Pancreas (tissue), 10 donors: ENCODE results near the gene DCAF4L1. TPM values are rescaled to one million over a fixed set of nuclear protein-coding genes. Genes with fewer than 3 reads are reported as not detected.

ENCODE experiments used
- ATAC-seq, 4 donors: fragments of 200-7000 bp; cut with Tn5 transposase; one replicate each; pipeline versions ENCODE4 v1.8.0 to v1.9.1; 2020; ENCODE audit warnings: mild to moderate bottlenecking in 4 of 4, moderate library complexity in 4 of 4
- DNase-seq, 6 donors: peaks; one replicate each; pipeline ENCODE4 v3.0.0-alpha.2; 2020
- FAIRE-seq: peaks from 2 replicates; lab custom pipeline; 2012; peaks lifted over from hg19 to GRCh38; lab: Jason Lieb, UNC
- H3K27ac ChIP-seq, 4 donors: fragments of 200-600 bp; sonication (generic); 1 replicate in 3 of 4; 2 replicates in 1 of 4; pipeline versions ENCODE4 v1.5.0 to v1.8.0; 2020
- H3K27me3 ChIP-seq, 4 donors: fragments of 200-600 bp; one replicate each; pipeline ENCODE4 v1.8.0; 2021
- H3K36me3 ChIP-seq, 3 donors: fragments of 200-600 bp; sonication (generic) in 1 of 3; one replicate each; pipeline versions ENCODE4 v1.5.0 to v1.8.0; 2020 to 2021
- H3K4me1 ChIP-seq, 3 donors: fragments of 200-600 bp; one replicate each; pipeline ENCODE4 v1.8.0; 2021
- H3K4me3 ChIP-seq, 4 donors: fragments of 200-600 bp; sonication (generic) in 2 of 4; one replicate each; pipeline versions ENCODE4 v1.5.0 to v1.8.0; 2020 to 2021
- H3K9me3 ChIP-seq, 4 donors: fragments of 200-600 bp; one replicate each; pipeline ENCODE4 v1.8.0; 2021
- CTCF ChIP-seq, 4 donors: fragments of 200-600 bp; sonication (generic) in 3 of 4; IDR thresholded peaks; one replicate each; pipeline versions ENCODE4 v1.5.0 to v1.8.0; 2021; ENCODE audit warnings: antibody characterized with exemption in 4 of 4
- WGBS, 2 donors: extraction: QIAGEN DNeasy Blood & Tissue Kit; methylation state at CpG; one replicate each; pipeline ENCODE4 v1.1.7; 2013; 5-methylcytosine and 5-hydroxymethylcytosine counted together
- intact Hi-C, 3 donors: fragments of 100-400 bp; cut with DNase I; formaldehyde crosslinking; loops; one replicate each; pipeline versions ENCODE4 v1.11.1 to v1.14.2; 2022
- polyA plus RNA-seq, 2 donors: library from polyadenylated mRNA; stranded (reverse); fragments of 200-250 nt; gene quantifications; one replicate each; pipeline ENCODE4 v1.2.3, GENCODE V29; 2013
- total RNA-seq, 6 donors: library from RNA; stranded (reverse); fragmentation: NEBNext Ultra II Directional in 4 of 6; extraction: Animal tissue kit (Norgen Biotek cat#: 25700) in 4 of 6; gene quantifications; one replicate each; pipeline versions ENCODE4 v1.2.1 to v1.2.4, GENCODE V29; 2021 to 2023
- donor health status: healthy with polysubstance abuse.
- donor health status: DM: no; HTN: no; CAD: no; lungs with moderate emphysema.
- donor health status: DM: no; HTN: no; CAD: no.
- donor health status: control.
- donor health status: control.
- donor health status: Bipolar disorder and iron deficiency.
- donor health status: DM: yes; HTN: yes; CAD: no.
- donor health status: DM: no; HTN: no; CAD: no.
- donor health status: DM: no; HTN: no; CAD: no.
- donor health status: DM: yes; HTN: yes; CAD: no.

Gene DCAF4L1
- total and polyA plus RNA-seq, 8 donors, result 0.03 to 0.15 (median 0.09) TPM; not detected in 3

- 38 to 40% methylated on average over 3 of the region's 3 CpGs for WGBS, 2 donors
- Histone ChIP-seq H3K4me1 (no peaks in the 10 kb centered on the region), H3K9me3 (no peaks in the 10 kb centered on the region), H3K27ac (peak overlapping the region in 2 of 4 donors; percentile 2 to 14), H3K27me3 (no peaks in the 10 kb centered on the region), H3K4me3 (no peak overlapping the region), H3K36me3 (no peaks in the 10 kb centered on the region)
- TF ChIP-seq CTCF (IDR thresholded peaks at IDR 0.05), result no peak
- intact Hi-C loops, result no loop called here
- no peak for DNase-seq
- FAIRE-seq, result no peak
- no peak for ATAC-seq
These were observed 3.8 kb upstream of the DCAF4L1 start for GRCh38 chr4:41977709-41978108.

- DNase-seq (peak in 1 of 6 donors; percentile 36), FAIRE-seq (no peak), ATAC-seq (no peak)
- intact Hi-C loops, result no loop called here
- no peak overlapping the region for H3K27ac ChIP-seq
- no peak overlapping the region for H3K4me3 ChIP-seq
- H3K36me3 ChIP-seq, result no peaks in the 10 kb centered on the region
- no peak for TF ChIP-seq CTCF (IDR thresholded peaks at IDR 0.05)
- H3K27me3 ChIP-seq, result no peaks in the 10 kb centered on the region
- H3K9me3 ChIP-seq, result no peaks in the 10 kb centered on the region
- WGBS, 2 donors, result 88 to 90% methylated on average over 22 of the region's 22 CpGs
- H3K4me1 ChIP-seq, result no peaks in the 10 kb centered on the region
These were observed 1.2 kb downstream of the DCAF4L1 start for GRCh38 chr4:41982716-41983115.

- intact Hi-C loops, result no loop called here
- no peaks in the 10 kb centered on the region for H3K36me3 ChIP-seq
- FAIRE-seq (no peak), ATAC-seq (no peak), DNase-seq (no peak)
- no peak overlapping the region for H3K27ac ChIP-seq
- peaks cover 7 to 8% (median 7%) of the 10 kb centered on the region in 3 donors for H3K4me1 ChIP-seq
- no peak overlapping the region for H3K4me3 ChIP-seq
- H3K27me3 ChIP-seq, result no peaks in the 10 kb centered on the region
- H3K9me3 ChIP-seq, result no peaks in the 10 kb centered on the region
- no peak for TF ChIP-seq CTCF (IDR thresholded peaks at IDR 0.05)
- 37 to 61% methylated on average over 1 of the region's 1 CpG for WGBS, 2 donors
These were observed 3.6 kb downstream of the DCAF4L1 start for GRCh38 chr4:41985151-41985550.

GRCh38 chr4:41989994-41990364 lies 8.4 kb downstream of the DCAF4L1 start:
- H3K4me3 ChIP-seq, result peak overlapping the region; percentile 93 to 99 (median 96)
- no peak for TF ChIP-seq CTCF (IDR thresholded peaks at IDR 0.05)
- peaks cover 14 to 30% (median 23%) of the 10 kb centered on the region in 3 donors for H3K4me1 ChIP-seq
- no peaks in the 10 kb centered on the region for H3K36me3 ChIP-seq
- H3K27me3 ChIP-seq, result no peaks in the 10 kb centered on the region
- H3K9me3 ChIP-seq, result no peaks in the 10 kb centered on the region
- intact Hi-C loops, result no loop called here
- peak overlapping the region; percentile 60 to 78 (median 72) for H3K27ac ChIP-seq
- WGBS, 2 donors, result 0% methylated on average over 12 of the region's 12 CpGs
- peak; percentile 14 to 22 (median 20) for ATAC-seq
- FAIRE-seq, result no peak
- DNase-seq, result no peak

- FAIRE-seq (peak; percentile 61), DNase-seq (peak; percentile 90 to 96 (median 93)), ATAC-seq (peak; percentile 99 to 100 (median 100))
- peak within 1 kb of the TSS; percentile 60 to 78 (median 72) for H3K27ac ChIP-seq
- TF ChIP-seq CTCF (IDR thresholded peaks at IDR 0.05), result peak in 3 of 4 donors; percentile 14 to 34 (median 23)
- no peaks in the 10 kb centered on the region for H3K27me3 ChIP-seq
- H3K36me3 ChIP-seq, result no peaks in the 10 kb centered on the region
- H3K4me3 ChIP-seq, result peak within 1 kb of the TSS; percentile 93 to 99 (median 96)
- H3K9me3 ChIP-seq, result no peaks in the 10 kb centered on the region
- H3K4me1 ChIP-seq, result peaks cover 14 to 30% (median 23%) of the 10 kb centered on the region in 3 donors
- 1% methylated on average over 64 of the region's 64 CpGs for WGBS, 2 donors
- intact Hi-C loops, result no loop called here
These were observed 9.0 kb downstream of the DCAF4L1 start, which contains the start of gene SLC30A9 for GRCh38 chr4:41990365-41991111. SLC30A9 (plus strand) TSS chr4:41990530; CDS start chr4:41990652, 122 bp downstream.
